Left ventricle myocardium inferior (tissue), 1 donor: Measurements from ENCODE around the gene QSOX1. TPM values are rescaled to one million over a fixed set of nuclear protein-coding genes. Genes with fewer than 3 reads are reported as not detected.

ENCODE experiments used
- DNase-seq: peaks from one replicate; pipeline ENCODE4 v3.0.0-alpha.2; 2020
- H3K27ac ChIP-seq: fragments of 200-600 bp; replicated peaks from 2 replicates; pipeline ENCODE4 v1.8.0; 2021
- H3K27me3 ChIP-seq: fragments of 200-600 bp; 2 replicates; pipeline ENCODE4 v1.8.0; 2021; ENCODE audit warnings: low read depth
- H3K36me3 ChIP-seq: fragments of 200-600 bp; 2 replicates; pipeline ENCODE4 v1.8.0; 2021
- H3K4me1 ChIP-seq: fragments of 200-600 bp; 2 replicates; pipeline ENCODE4 v1.8.0; 2021
- H3K4me3 ChIP-seq: fragments of 200-600 bp; 2 replicates; pipeline ENCODE4 v1.8.0; 2021; ENCODE audit warnings: mild to moderate bottlenecking, moderate library complexity
- H3K9me3 ChIP-seq: fragments of 200-600 bp; replicated peaks from 2 replicates; pipeline ENCODE4 v1.8.0; 2021
- CTCF ChIP-seq: fragments of 200-600 bp; IDR thresholded peaks from 2 replicates; pipeline ENCODE4 v1.8.0; 2021; ENCODE audit warnings: antibody characterized with exemption, mild to moderate bottlenecking, borderline replicate concordance
- intact Hi-C: fragments of 100-400 bp; cut with micrococcal nuclease; formaldehyde crosslinking; loops from one replicate; pipeline ENCODE4 v1.11.0; 2022
- total RNA-seq: library from RNA; stranded (reverse); fragmentation: NEBNext Ultra II Directional; extraction: Animal tissue kit (Norgen Biotek cat#: 25700); gene quantifications from one replicate; pipeline ENCODE4 v1.2.1, GENCODE V29; 2021
- donor health status: DM: no; HTN: yes; CAD: no; lungs with severe emphysema.

Gene QSOX1
- total RNA-seq, 1 donor from 2014 or later = 102 TPM

GRCh38 chr1:180224902-180225301 lies 70.2 kb downstream of the QSOX1 start:
- DNase-seq = no peak
- no peak for TF ChIP-seq CTCF
- H3K4me1 ChIP-seq = peaks cover 13% of the 10 kb centered on the region
- H3K27me3 ChIP-seq = peaks cover 100% of the 10 kb centered on the region
- H3K4me3 ChIP-seq = no peak overlapping the region
- no peak overlapping the region for H3K27ac ChIP-seq
- H3K9me3 ChIP-seq = no peaks in the 10 kb centered on the region
- no peaks in the 10 kb centered on the region for H3K36me3 ChIP-seq
- intact Hi-C loops = no loop called here

- DNase-seq = no peak
- Histone ChIP-seq H3K27me3 (peaks cover 100% of the 10 kb centered on the region), H3K36me3 (no peaks in the 10 kb centered on the region), H3K27ac (no peak overlapping the region), H3K4me3 (no peak overlapping the region), H3K9me3 (no peaks in the 10 kb centered on the region), H3K4me1 (peaks cover 18% of the 10 kb centered on the region)
- intact Hi-C loops = no loop called here
- no peak for TF ChIP-seq CTCF
Measured at GRCh38 chr1:180225403-180225802, 70.7 kb downstream of the QSOX1 start.

- peaks cover 100% of the 10 kb centered on the region for H3K27me3 ChIP-seq
- H3K4me3 ChIP-seq = no peak overlapping the region
- intact Hi-C loops = no loop called here
- TF ChIP-seq CTCF = no peak
- no peaks in the 10 kb centered on the region for H3K36me3 ChIP-seq
- H3K27ac ChIP-seq = no peak overlapping the region
- no peak for DNase-seq
- H3K9me3 ChIP-seq = no peaks in the 10 kb centered on the region
- peaks cover 36% of the 10 kb centered on the region for H3K4me1 ChIP-seq
Measured at GRCh38 chr1:180227861-180228647, 73.4 kb downstream of the QSOX1 start.

- Histone ChIP-seq H3K27me3 (peaks cover 100% of the 10 kb centered on the region), H3K27ac (no peak overlapping the region), H3K9me3 (no peaks in the 10 kb centered on the region), H3K4me3 (peak overlapping the region; percentile 75), H3K4me1 (peaks cover 45% of the 10 kb centered on the region), H3K36me3 (no peaks in the 10 kb centered on the region)
- no peak for DNase-seq
- TF ChIP-seq CTCF = no peak
- intact Hi-C loops = no loop called here
Measured at GRCh38 chr1:180228648-180229482, 74.2 kb downstream of the QSOX1 start.

GRCh38 chr1:180229483-180230415 lies 75.1 kb downstream of the QSOX1 start, which contains the start of gene LHX4:
LHX4 (plus strand) TSS chr1:180230264; CDS start chr1:180230530, 266 bp downstream.
- peak within 1 kb of the TSS; percentile 75 for H3K4me3 ChIP-seq
- H3K36me3 ChIP-seq = no peaks in the 10 kb centered on the region
- H3K27me3 ChIP-seq = peaks cover 100% of the 10 kb centered on the region
- no peak for TF ChIP-seq CTCF
- no peaks in the 10 kb centered on the region for H3K9me3 ChIP-seq
- peaks cover 53% of the 10 kb centered on the region for H3K4me1 ChIP-seq
- no peak within 1 kb of the TSS for H3K27ac ChIP-seq
- intact Hi-C loops = no loop called here
- DNase-seq = no peak
